GM19372 (cell line): ENCODE results near the gene FKBP15.

ENCODE experiments used
- ATAC-seq: cut with Tn5 transposase; IDR thresholded peaks from one replicate; pipeline ENCODE4 v1.9.1; 2021; ENCODE audit warnings: mild to moderate bottlenecking, low read depth, moderate library complexity; ENCODE audit not compliant: unreplicated experiment

The FKBP15 gene

GRCh38 chr9:113184539-113184938, 36.5 kb downstream of the FKBP15 start:
- no peak for ATAC-seq

- ATAC-seq, result no peak
These were observed 37.1 kb downstream of the FKBP15 start for GRCh38 chr9:113183956-113184488.

GRCh38 chr9:113181165-113181564, 39.9 kb downstream of the FKBP15 start:
- ATAC-seq, result no peak

DNA sequence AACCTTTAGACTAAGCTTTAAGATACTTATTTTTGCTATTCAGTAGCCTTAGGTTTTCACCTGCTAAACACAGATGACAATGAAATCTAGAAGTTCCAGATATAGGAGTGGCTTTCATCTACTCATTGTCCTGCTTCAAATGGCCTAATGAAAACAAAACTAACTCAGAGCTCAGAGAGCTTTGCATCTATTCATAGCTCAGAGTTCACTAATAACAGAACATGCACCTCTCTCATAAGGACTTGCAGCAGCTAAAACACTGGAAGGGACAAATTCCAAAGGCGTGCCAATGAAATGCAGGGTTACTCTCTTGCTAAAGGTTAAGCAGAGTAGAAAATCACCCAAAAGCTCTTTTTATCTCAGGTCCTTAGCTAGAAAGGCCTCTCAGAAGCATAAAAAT, 41.2 kb downstream of the FKBP15 start:
- ATAC-seq, result no peak

DNA sequence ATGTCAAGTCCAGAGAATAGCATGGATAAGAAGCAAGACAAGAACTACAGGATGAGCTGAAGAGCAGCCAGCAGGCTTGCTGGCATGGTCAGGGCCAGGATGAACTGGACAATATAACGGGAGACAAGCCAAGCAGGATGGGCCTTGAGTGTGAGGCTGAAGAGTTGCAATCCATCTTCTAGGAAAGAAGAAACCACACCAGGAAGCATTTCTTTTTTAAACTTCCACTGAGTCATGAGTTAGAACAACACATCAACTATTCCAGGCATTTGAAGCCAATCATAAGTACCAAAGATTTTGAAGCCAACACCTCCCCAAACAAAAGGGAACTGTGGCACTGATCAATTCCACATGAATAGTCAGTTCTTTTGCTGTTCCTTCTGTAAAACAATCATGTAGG, 43.0 kb downstream of the FKBP15 start:
- ATAC-seq, result no peak

DNA sequence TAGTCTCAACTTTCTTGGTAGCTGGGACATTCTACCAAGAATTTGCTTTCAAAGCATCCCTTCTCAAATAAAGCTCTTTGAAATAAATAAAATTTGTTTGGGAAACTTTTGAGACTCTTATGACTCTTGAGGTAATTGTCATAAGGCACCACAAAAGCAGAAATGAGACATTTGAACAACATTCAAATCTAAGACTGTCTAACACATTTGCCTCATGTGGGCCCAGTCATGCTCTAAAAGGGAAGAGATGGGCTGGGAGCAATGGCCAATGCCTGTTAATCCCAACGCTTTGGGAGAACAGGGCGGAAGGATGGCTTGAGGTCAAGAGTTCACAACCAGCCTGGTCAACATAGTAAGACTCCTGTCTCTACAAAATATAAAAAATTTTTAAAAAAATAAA, 43.8 kb downstream of the FKBP15 start:
- ATAC-seq, result no peak

DNA sequence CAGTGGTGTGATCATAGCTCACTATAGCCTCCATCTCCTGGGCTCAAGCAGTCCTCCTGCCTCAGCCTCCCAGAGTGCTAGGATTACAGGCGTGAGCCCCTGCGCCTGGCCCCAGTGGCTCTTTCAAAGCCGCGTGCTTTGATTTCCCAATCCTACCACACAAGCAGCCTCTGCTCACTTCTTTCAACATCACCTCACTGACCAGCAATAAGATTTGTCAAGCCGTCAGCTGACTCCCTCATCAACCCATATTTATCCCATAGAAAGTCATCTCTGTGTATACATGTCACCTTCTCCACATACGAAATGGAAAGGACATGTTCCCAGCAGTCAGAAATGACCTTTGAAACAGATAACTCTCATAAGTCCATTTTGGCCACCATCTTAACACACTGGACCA, 44.3 kb downstream of the FKBP15 start:
- ATAC-seq, result no peak

- ATAC-seq, result no peak
These were observed 47.7 kb downstream of the FKBP15 start for GRCh38 chr9:113173341-113173740.

DNA sequence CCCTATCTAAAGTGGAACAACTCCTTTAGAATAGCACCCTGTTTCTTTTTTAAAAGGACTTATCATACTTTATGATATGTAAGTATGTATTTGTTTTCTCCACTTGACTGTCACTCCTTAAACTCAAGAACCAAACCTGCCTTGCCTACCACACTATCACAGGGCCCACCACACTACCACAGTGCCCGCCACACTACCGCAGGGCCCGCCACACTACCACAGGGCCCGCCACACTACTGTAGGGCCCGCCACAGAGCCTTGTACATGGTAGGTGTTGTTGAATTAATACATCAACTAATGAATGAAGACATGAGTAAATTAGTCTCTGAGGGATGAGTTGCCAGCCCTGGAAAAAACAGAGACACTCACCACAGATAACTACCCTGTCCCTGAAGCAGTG, 52.3 kb downstream of the FKBP15 start:
- no peak for ATAC-seq

DNA sequence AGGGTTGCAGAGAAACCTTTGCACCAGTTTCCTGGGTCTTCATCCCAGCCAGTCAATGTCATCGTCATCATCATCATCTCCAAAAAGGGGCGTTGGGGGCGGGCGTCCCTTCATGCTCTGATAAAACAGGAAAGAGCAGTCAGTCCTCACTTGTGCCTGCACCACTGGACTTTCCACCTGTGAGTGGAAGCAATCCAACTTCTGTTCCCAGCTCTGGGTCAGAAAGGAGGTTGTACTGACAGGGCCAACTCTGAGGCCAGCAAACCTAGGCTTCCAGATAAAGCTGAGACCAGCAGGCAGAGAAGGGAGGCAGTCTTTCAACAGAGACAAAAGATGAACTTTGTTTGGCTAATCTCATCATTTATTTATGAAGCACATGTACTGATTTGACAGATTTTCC, 55.0 kb downstream of the FKBP15 start:
- ATAC-seq, result no peak

- ATAC-seq, result no peak
These were observed 56.4 kb downstream of the FKBP15 start for GRCh38 chr9:113164536-113165300.

DNA sequence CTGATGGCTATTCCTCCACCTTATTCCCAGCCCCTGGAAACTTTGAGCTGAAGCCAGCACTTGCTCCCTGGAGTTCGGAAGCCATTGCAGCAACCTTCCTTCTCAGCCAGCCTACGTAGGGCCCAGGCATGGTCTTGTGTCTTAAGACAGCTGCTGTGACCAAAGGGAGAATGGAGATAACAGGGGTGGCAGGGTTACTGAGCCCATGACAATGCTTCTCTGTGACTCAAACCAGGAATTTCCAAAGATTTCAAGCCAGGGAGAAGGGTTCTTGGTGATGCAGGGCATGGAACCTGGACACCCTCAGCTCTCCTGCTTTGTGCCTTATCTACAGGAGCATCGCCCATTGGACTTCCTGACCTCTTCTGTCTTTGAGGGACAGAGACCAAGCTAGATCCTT, 58.1 kb downstream of the FKBP15 start:
- ATAC-seq, result no peak

DNA sequence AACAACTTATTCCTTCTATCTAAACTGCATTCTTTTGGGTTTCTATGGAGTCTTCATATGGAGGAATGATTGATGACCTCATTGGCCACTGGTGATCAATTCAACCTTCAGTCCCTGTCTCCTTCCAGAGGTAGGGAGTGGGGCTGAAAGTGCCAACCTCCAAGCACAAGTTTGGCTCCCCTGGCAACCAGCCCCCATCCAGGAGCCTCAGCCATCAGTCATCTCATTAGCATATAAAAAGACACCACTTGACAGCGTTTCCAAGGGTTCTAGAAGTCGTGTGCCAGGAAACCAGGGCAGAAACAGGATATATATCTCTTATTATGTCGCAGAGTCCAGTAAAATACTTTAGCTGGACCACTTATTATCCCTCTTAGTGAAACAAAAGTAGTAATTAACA, 60.5 kb downstream of the FKBP15 start:
- ATAC-seq, result no peak

DNA sequence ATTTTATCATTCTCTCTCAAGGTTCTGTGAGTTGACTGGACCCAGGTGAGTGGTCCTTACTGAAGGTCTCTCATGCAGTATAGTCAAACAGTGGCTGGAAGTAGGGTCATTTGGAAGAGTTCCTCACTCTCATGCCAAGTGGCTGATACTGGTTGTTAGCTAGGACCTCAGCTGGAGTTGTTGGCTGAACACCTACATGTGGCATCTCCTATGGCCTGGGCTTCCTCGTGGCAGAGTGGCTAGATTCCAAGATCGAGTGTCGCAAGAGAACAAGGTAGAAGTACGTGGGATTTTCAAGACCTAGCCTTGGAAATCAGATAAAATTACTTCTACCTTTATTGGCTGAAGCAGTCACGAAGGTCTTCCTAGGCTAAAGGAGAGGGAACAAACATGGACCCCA, 62.6 kb downstream of the FKBP15 start:
- no peak for ATAC-seq

- ATAC-seq, result no peak
These were observed 64.2 kb downstream of the FKBP15 start for GRCh38 chr9:113156880-113157279.

DNA sequence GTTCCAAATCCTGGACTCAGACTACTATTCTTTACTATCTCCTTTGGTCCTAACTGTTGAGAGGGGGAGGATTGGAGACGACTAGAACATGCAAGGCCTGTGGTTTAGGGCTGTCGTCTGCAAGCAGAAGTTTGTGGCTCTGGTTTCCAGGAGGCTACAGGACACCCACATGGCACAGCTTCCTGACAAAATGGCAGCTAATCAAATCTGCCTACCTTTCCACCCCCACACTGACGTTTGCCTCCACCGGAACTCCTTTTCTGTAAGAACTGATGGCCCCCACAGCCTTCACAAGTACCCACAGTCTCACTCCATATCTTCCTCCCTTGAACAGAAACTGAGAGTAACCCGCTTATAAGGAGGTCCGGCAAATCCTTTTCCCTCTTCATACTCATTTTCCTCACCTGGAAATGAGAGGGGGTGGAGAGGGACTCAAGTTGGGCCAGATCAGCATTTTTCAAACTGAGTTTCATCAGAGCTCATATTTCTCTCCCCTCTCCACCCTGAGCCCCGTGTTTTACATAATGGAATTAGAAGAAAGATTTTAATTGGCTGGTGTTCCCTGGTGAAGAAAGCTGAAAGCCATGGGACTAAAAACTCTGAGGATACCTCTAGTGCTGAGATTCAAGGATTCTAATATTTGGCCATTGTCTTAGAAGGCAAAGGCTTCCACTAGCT, 65.0 kb downstream of the FKBP15 start:
- no peak for ATAC-seq

DNA sequence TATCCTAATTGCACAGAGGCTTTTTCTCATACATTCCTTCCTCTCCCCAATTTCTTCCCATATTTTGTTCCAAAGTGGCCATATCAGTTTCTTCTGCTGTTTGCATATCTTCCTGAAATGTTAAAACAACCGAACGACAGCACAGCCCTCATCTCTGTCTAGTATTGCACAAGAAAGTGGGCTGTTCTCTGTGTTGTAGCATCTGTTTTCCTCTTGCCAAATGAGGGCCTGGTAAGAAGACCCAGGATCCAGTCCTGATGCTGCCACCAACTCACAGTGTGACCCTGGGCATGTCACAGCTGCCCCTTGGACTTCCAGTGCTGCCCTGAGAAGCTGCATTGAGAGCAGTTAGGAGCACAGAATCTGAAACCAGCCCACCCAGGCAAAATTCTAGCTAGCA, 66.1 kb downstream of the FKBP15 start:
- ATAC-seq, result no peak

- ATAC-seq, result no peak
These were observed 66.6 kb downstream of the FKBP15 start for GRCh38 chr9:113154471-113154870.

DNA sequence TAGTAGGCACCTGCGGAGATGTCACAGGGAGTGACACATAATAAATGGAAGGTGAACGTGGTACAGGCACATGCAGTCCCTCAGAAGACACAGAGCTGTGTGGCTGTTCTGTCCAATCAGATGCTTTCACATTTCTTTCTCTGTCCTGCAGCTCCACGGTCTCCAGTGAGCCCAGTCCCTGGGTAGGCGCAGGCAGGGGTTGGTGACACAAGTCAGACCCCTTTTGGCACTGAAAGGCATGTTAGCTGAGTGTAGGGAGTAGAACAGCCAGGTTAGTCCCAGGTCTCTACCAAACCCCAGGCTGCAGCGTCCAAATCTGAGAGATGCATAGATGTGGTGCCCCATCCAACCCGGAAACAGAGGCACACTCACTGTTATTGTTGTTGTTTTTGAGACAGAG, 67.5 kb downstream of the FKBP15 start:
- ATAC-seq, result no peak

DNA sequence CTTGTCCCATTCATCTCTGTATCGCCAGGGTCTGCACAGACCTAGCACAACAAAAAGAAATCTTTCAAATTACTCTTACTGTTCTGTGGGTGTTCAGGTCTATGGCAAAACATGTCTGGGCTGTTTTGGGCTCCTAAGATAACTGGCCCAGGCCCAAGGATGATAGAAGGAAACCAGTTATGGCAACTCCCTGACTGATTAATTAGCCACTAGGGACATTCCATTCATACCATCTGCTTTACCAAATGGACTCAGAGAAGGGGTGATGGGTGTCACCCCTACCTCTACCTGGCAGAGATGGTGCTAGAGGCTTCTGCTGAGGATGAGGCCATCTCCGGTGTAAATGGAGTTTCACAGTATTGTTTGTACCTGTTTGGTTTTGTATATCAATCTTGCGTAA, 68.4 kb downstream of the FKBP15 start:
- no peak for ATAC-seq

DNA sequence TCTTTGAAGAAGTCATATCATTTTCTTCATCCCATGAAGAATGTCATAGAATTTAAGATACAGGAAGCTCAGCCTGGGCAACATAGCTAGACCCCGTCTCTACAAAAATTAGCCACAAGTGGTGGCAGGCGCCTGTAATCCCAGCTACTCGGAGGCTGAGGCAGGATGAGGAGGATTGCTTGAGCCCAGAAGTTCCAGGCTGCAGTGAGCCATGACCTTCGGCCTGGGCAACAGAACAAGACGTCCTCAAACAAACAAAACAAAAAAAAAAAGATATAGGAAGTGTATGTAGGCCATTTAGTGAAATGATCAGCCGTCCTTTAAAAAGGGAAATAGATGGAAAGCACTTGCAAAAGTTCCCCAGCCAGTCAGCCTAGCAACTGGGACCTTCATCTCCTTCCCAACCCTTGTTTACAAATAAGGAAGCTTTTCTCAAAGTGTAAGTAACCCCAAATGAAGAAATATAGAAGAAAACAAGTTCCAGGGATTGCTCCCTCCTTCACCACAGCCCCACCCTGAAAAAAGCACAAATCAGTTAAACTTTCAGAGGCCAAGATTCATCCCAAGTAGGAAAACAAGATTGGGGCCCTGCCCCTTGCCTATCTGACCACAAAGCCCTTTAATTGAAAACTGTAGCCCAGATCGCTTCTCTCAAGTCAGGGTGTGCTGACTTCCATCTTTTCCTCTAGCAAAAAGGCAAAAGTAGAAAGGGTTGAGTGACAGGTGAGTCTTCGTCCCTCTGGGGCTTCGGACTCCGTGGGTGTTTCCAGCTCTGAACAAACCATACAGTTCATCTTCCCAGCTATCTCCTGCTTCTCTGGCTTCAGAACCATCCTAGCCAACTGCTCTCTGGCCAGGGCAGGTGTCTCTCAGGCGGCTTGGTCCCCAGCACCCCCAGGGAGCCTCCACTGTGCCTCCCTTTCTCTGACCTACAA, 69.1 kb downstream of the FKBP15 start:
- no peak for ATAC-seq
